HL-60 (cell line): ENCODE data around the gene KHNYN.

Source experiments
- DNase-seq, 2 experiments: peaks; one replicate each; pipeline ENCODE4 v3.0.0-alpha.2; 2010 to 2020; ENCODE audit warnings: low read depth in 1 of 2, low spot score in 1 of 2
- H3K27ac ChIP-seq: fragments of 250-450 bp; sonication (Bioruptor Pico); replicated peaks from 2 replicates; pipeline ENCODE4 v1.5.1; 2020; ENCODE audit warnings: mild to moderate bottlenecking, moderate library complexity
- H3K27me3 ChIP-seq: fragments of 250-450 bp; sonication (Bioruptor Pico); 2 replicates; pipeline ENCODE4 v1.5.1; 2021; ENCODE audit warnings: mild to moderate bottlenecking, moderate library complexity; ENCODE audit not compliant: insufficient read depth, poor library complexity, severe bottlenecking
- H3K4me3 ChIP-seq: replicated peaks from 2 replicates; pipeline ENCODE4 v1.5.1; 2011; ENCODE audit warnings: mild to moderate bottlenecking, control low read depth, low read length; ENCODE audit not compliant: insufficient read depth
- CTCF ChIP-seq: IDR thresholded peaks from one replicate; pipeline ENCODE4 v1.5.1; 2011; ENCODE audit warnings: low read length, control low read depth, inconsistent platforms; ENCODE audit not compliant: insufficient read depth
- GABPA ChIP-seq: IDR thresholded peaks from 2 replicates; pipeline ENCODE4 v1.6.1; 2012; ENCODE audit warnings: low read depth
- POLR2AphosphoS5 ChIP-seq: IDR thresholded peaks from 2 replicates; pipeline ENCODE4 v1.6.1; 2012; ENCODE audit warnings: low read depth
- REST ChIP-seq: IDR thresholded peaks from 2 replicates; pipeline ENCODE4 v1.6.1; 2012; ENCODE audit warnings: low read depth; ENCODE audit not compliant: insufficient replicate concordance
- SPI1 ChIP-seq: IDR thresholded peaks from 2 replicates; pipeline ENCODE4 v1.6.1; 2012; ENCODE audit warnings: low read depth, mild to moderate bottlenecking, borderline replicate concordance

The KHNYN gene

DNA sequence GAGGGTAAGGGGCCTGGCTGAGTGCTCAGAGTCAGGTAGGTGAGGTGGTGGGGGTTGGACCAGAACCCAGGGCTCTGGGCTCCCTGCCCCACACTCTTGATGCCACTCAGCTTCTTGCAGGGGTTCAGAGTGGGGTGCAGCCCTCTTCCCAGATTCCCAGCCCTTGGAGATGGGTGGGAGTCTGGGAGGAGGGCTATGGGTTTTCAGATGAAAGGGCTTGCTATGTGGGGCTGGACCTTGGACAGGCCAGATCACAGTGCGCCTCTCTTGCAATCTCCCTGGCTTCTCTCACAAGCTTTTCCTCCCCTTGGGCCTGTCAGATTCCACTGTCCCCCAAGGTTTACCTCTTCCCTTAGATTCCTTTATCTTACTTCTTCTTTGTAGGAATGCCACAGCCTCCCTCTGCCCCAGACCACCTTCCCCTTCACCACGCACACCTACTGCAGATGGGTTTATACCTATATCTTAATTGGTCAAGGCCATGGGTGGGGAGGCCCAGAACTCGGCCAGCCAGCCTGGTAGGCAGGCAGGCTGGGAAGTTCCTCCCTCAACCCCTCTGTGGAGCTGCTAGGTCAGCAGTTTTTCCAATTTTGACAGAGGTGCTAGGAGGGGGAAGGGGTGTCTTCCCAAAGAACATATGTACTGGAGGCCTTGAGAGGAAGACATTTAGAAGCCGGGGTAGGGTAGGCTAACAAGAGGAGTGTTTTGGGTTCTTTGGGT, 29.6 kb upstream of the KHNYN start:
- Histone ChIP-seq H3K4me3 (no peak overlapping the region), H3K27ac (no peak overlapping the region), H3K27me3 (no peaks in the 10 kb centered on the region)
- DNase-seq: no peak
- TF ChIP-seq POLR2AphosphoS5 (no peak), CTCF (no peak), REST (no peak), GABPA (no peak), SPI1 (no peak)

DNA sequence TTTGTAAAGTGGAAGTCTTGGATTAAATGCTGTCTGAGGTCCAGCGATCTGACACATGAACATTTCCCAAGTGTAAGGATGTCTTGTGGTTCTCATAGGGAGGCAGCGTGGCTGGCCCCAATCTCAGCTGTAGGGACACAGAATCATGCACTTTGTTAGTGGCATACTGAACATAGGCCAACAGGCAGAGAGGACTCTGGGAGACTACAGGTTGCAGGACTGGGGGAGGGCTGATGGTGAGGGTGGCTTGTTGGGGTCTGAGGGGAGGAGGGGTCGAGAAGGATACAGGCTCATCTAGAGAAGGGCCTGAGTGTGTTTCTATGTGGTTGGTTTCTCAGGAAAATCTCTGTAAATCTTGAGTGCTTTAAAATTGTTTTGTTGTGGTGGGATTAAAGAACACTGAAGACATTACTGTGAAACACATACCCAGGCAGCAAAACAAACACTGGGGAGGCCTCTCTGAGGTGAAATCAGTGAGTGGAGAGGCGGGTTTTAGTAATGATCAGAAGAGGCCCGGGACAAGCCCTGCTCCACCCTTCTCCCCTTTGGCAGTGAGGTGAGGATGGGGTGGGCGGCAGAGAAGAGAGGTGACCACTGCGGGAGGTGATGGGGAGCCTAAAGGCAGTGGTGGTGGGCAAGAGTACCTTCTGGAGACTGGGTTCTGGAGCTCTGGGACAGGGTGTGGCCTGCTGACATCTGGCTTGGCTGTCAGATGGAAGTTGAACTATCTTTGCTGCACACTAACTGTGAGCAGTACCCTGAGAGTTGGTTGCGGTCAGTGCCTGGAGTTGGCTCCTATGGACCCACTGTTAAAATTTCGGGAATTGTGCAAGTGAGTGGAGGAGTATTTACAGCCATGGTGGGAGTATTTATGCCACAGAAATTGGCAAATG, 27.7 kb upstream of the KHNYN start:
- DNase-seq: no peak
- TF ChIP-seq CTCF: no peak
- TF ChIP-seq POLR2AphosphoS5: no peak
- TF ChIP-seq GABPA: no peak
- no peak for TF ChIP-seq REST
- TF ChIP-seq SPI1: no peak
- H3K27ac ChIP-seq: no peak overlapping the region

DNA sequence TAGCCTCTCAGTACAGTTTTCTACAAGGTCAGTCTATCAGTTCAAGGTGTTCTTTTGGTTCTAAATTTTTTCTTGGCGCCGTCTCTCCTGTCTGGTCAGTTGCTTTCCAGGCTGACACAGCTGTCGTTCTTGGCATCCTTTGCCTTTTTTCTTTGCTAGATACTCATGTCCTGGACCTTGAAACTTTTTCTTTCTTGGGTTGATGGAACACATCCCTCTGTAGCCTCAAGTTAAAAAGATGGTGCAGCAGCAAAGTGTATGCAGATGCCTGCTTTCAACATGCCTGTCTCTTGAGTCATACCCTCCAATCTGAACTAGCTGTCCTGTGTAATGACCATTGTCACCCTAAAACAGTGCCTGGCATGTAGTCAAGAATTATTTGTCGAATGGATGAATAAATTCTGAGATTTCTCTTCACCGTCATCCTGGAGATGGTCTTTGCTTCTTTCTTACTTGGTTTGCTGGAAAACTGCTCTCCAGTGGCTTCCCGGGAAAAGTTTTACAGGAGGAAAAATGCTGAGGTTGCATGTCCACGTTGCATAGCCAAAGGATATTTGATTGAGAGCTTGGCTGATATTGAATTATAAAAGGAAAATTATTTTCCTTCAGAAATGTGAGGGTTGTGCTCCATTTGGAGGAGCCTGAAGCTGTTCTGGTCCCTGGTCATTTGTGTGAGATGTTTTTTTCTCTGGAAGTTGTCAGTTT, 26.3 kb upstream of the KHNYN start:
- H3K4me3 ChIP-seq: no peak overlapping the region
- H3K27ac ChIP-seq: no peak overlapping the region
- no peaks in the 10 kb centered on the region for H3K27me3 ChIP-seq
- TF ChIP-seq GABPA (no peak), POLR2AphosphoS5 (no peak)
- no peak for DNase-seq

More for the DNA sequence above, 27.7 kb upstream of the KHNYN start:
- Histone ChIP-seq H3K4me3 (no peak overlapping the region), H3K27me3 (no peaks in the 10 kb centered on the region)

GRCh38 chr14:24404814-24405213, 24.9 kb upstream of the KHNYN start:
- TF ChIP-seq SPI1: no peak
- TF ChIP-seq POLR2AphosphoS5: no peak
- TF ChIP-seq REST: no peak
- TF ChIP-seq CTCF: no peak
- TF ChIP-seq GABPA: no peak
- Histone ChIP-seq H3K27ac (no peak overlapping the region), H3K4me3 (no peak overlapping the region), H3K27me3 (no peaks in the 10 kb centered on the region)
- DNase-seq: no peak
